ENCODE data around the gene SMIM21. TPM values are rescaled to one million over a fixed set of nuclear protein-coding genes. Genes with fewer than 3 reads are reported as not detected.

SMIM21 gene
- total and polyA plus RNA-seq, 2 of the 8 experiments (the other 6 are each of a cell fraction or from before 2014, with no cell fraction given), result not detected

GRCh38 chr18:75364512-75365253 is 62.8 kb downstream of the SMIM21 start (continued):
- no peak for TF ChIP-seq CTBP2 (IDR thresholded peaks at IDR 0.05; ENCODE audit: borderline replicate concordance, insufficient read depth, insufficient read length, low read length)
- no peak for TF ChIP-seq CHD2 (IDR thresholded peaks at IDR 0.05; ENCODE audit: low read length)
- no peak for TF ChIP-seq PHF8 (conservative IDR thresholded peaks at IDR 0.05; ENCODE audit: low read depth, low read length)
- TF ChIP-seq NRF1 (IDR thresholded peaks at IDR 0.05; ENCODE audit: low read depth, low read length), result no peak
- TF ChIP-seq EP300 (IDR thresholded peaks at IDR 0.05; ENCODE audit: borderline replicate concordance in 1 of 2, low read depth in 2 of 2, low read length in 2 of 2), result no peak
- no peak for TF ChIP-seq EZH2 (IDR thresholded peaks at IDR 0.05; ENCODE audit: low read depth, low read length, severe bottlenecking)
